ENCODE measurements around the gene CLEC4M. TPM values are rescaled to one million over a fixed set of nuclear protein-coding genes. Genes with fewer than 3 reads are reported as not detected.

The CLEC4M gene
- total and polyA plus RNA-seq, 2 experiments from 2014 or later, result not detected

GRCh38 chr19:7748756-7749155, 14.3 kb upstream of the CLEC4M start:
- H3K4me3 ChIP-seq, result no peak overlapping the region
- H2AFZ ChIP-seq, result no peak overlapping the region
- no peak overlapping the region for H3K27ac ChIP-seq (ENCODE audit: low read depth)
- peaks cover 9% of the 10 kb centered on the region for H3K27me3 Mint-ChIP-seq (ENCODE audit: insufficient read depth, low read depth, poor library complexity)
- no peak overlapping the region; the same call in 2 of the 3 replicates for H3K4me3 Mint-ChIP-seq
- peaks cover 20% of the 10 kb centered on the region for H3K4me1 Mint-ChIP-seq
- H3K4me2 ChIP-seq, result no peak overlapping the region
- H4K20me1 ChIP-seq (replicated peaks; ENCODE audit: insufficient read depth), result no peaks in the 10 kb centered on the region
- peaks cover 12% of the 10 kb centered on the region; the same call in 1 of the 2 replicates for H3K4me1 ChIP-seq (ENCODE audit: insufficient read depth)
- no peaks in the 10 kb centered on the region for H3K36me3 ChIP-seq (ENCODE audit: insufficient read depth)
- 0 out of 2 replicates have a peak, but pooled peaks cover 2% of the 10 kb centered on the region for H3K9me2 ChIP-seq (ENCODE audit: insufficient read depth)
- no peaks in the 10 kb centered on the region for H3F3A ChIP-seq (replicated peaks; ENCODE audit: low read depth)
- no peaks in the 10 kb centered on the region for H3K27me3 ChIP-seq (ENCODE audit: insufficient read depth)
- H3K79me2 ChIP-seq (replicated peaks; ENCODE audit: insufficient read depth), result no peaks in the 10 kb centered on the region
- peaks cover 26% of the 10 kb centered on the region for H3K9me3 Mint-ChIP-seq
- peak; percentile 99 for ATAC-seq
- peak; percentile 96 for DNase-seq (ENCODE audit: low spot score)
- peak overlapping the region; percentile 67 for H3K27ac Mint-ChIP-seq
- H3K36me3 Mint-ChIP-seq (ENCODE audit: low read depth), result peaks cover 11% of the 10 kb centered on the region
- TF ChIP-seq ZNF462 (CRISPR knock-in tag; IDR thresholded peaks at IDR 0.05) (peak; percentile 50), CREB1 (CRISPR knock-in tag; IDR thresholded peaks at IDR 0.05; ENCODE audit: low read depth) (peak; percentile 50), JUNB (IDR thresholded peaks at IDR 0.05; ENCODE audit: unreplicated experiment) (no peak), EZH2phosphoT487 (IDR thresholded peaks at IDR 0.05; ENCODE audit: unreplicated experiment) (no peak), CTCF (conservative IDR thresholded peaks at IDR 0.05; ENCODE audit: low read depth in 2 of 2) (peak; percentile 56 to 86)

Data from GM23338 (cell line).